ENCODE data around the gene PIGT.

GRCh38 chr20:45409521-45410272 is 6.2 kb upstream of the PIGT start:
- no peak for TF ChIP-seq CTCF (IDR thresholded peaks at IDR 0.05)
- TF ChIP-seq POLR2A (IDR thresholded peaks at IDR 0.05): no peak
- no peak for TF ChIP-seq EP300 (IDR thresholded peaks at IDR 0.05)
